Measurements from ENCODE around the gene SMIM31.

DNA sequence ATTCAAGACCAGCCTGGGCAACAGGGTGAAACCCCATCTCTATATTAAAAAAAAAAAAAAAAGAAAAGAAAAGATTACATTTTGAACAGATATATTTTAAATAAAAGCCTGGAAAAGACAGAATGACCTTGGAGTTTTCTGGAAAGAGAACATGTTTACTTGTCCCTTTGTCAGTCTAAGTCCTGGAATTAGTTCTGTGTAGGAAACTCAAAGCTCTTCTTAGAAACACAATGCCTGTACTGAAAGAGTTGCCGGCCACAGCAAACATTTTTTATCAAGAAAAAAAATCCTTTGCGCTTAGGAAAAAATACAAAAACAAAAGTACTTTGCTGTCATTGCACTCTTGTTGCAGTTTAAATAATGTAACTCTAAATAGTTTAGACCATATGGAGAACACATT lies 59.6 kb downstream of the SMIM31 start:
- TF ChIP-seq, protein P1, sequence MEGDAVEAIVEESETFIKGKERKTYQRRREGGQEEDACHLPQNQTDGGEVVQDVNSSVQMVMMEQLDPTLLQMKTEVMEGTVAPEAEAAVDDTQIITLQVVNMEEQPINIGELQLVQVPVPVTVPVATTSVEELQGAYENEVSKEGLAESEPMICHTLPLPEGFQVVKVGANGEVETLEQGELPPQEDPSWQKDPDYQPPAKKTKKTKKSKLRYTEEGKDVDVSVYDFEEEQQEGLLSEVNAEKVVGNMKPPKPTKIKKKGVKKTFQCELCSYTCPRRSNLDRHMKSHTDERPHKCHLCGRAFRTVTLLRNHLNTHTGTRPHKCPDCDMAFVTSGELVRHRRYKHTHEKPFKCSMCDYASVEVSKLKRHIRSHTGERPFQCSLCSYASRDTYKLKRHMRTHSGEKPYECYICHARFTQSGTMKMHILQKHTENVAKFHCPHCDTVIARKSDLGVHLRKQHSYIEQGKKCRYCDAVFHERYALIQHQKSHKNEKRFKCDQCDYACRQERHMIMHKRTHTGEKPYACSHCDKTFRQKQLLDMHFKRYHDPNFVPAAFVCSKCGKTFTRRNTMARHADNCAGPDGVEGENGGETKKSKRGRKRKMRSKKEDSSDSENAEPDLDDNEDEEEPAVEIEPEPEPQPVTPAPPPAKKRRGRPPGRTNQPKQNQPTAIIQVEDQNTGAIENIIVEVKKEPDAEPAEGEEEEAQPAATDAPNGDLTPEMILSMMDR (IDR thresholded peaks at IDR 0.05), result no peak
- no peak for TF ChIP-seq ZFX (IDR thresholded peaks at IDR 0.05; ENCODE audit: borderline replicate concordance)
